OCI-LY7 (cell line): ENCODE measurements around the gene PRR18.

Experiments
- EZH2phosphoT487 ChIP-seq: fragments of 200-600 bp; sonication (generic); IDR thresholded peaks from 2 replicates; pipeline ENCODE4 v1.6.1; 2018; ENCODE audit warnings: low read depth, borderline replicate concordance, mild to moderate bottlenecking, mixed run types, antibody characterized with exemption, low read length, moderate library complexity, mixed read lengths
- TF ChIP-seq, protein P1 (sequence below): fragments of 200-600 bp; sonication (generic); conservative IDR thresholded peaks from 2 replicates; pipeline ENCODE4 v1.5.1; 2014; ENCODE audit warnings: mild to moderate bottlenecking, antibody characterized with exemption, low read length, moderate library complexity, mixed read lengths

DNA sequence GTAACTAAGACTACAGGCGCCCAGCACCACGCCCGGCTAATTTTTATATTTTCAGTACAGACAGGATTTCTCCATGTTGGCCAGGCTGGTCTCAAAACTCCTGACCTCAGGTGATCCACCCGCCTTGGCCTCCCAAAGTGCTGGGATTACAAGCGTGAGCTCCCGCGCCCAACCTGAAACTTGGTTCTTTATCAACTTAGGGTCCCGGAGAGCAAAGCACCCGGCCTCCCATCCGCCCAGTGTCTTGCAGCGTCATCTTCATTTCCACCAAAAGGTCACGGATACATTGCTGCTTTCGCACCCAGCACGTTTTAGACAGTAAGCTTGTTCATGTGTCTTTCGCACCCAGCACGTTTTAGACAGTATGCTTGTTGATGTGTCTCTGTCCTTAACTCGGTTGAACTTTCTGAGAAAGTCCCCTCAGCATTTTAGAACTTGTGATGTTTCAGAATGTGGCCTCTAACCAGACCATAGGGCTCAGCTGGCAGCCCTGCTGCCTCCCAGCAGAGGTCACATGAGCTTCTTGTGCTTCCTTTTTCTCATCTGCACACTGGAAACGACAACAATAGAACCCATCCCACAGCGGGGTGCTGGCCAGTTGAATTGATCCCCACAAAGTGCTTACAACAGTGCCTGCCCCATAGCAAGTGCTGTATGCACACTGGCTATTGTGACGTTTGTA lies 48.8 kb downstream of the PRR18 start:
- TF ChIP-seq, protein P1, sequence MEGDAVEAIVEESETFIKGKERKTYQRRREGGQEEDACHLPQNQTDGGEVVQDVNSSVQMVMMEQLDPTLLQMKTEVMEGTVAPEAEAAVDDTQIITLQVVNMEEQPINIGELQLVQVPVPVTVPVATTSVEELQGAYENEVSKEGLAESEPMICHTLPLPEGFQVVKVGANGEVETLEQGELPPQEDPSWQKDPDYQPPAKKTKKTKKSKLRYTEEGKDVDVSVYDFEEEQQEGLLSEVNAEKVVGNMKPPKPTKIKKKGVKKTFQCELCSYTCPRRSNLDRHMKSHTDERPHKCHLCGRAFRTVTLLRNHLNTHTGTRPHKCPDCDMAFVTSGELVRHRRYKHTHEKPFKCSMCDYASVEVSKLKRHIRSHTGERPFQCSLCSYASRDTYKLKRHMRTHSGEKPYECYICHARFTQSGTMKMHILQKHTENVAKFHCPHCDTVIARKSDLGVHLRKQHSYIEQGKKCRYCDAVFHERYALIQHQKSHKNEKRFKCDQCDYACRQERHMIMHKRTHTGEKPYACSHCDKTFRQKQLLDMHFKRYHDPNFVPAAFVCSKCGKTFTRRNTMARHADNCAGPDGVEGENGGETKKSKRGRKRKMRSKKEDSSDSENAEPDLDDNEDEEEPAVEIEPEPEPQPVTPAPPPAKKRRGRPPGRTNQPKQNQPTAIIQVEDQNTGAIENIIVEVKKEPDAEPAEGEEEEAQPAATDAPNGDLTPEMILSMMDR: no peak
- no peak for TF ChIP-seq EZH2phosphoT487
